ENCODE results near the gene APOL6. TPM values are rescaled to one million over a fixed set of nuclear protein-coding genes. Genes with fewer than 3 reads are reported as not detected.
"Not testable (repeated sequence)": the region's sequence is repeated elsewhere in the genome, so short reads cannot be mapped to it uniquely, and the experiment has no call there.

Gene APOL6
- total RNA-seq, 2 donors from 2014 or later: 6.0 to 7.9 TPM

DNA sequence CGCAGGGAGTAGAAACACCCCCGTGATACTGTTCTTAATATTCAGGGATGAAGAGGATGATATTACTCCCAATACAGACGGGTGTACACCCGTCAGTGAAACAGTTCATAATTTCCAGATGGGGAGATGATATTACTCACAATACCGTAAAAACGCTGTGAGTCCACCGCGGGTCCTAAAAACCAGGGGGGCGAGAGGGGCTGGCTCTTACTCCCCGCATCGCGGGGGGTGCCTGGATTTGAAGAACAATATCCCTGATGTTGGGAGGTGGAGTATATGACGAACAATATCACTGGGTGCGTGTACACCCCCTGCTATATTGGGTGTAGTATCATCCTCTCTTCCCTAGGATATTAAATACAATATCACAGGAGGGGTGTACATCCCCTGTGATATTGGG lies 48.9 kb downstream of the APOL6 start:
- no peaks in the 10 kb centered on the region for H3K36me3 ChIP-seq (replicated peaks in 1 of 2; ENCODE audit: insufficient read depth in 1 of 2, low read depth in 2 of 2)
- 67 to 80% methylated on average over 12 to 14 of the region's 14 CpGs for WGBS, 2 donors
- ATAC-seq: no peak

DNA sequence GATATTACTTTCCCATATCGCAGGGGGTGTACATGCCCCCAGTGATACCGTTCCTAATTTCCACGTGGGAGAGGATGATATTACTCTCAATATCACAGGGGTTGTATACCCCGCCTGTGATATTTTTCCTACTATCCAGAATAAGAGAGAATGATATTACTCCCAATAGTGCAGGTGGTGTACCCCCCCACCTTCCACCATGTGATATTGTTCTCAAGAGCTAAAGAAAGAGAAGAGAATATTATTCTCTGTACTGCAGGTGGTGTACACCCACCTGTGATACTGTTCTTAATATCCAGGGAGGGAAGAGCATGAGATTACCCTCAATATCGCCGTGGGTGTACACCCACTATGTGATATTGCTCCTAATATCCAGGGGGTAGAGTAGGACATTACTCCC lies 51.6 kb downstream of the APOL6 start:
- DNase-seq; H3K9me3 ChIP-seq; H3K4me1 ChIP-seq; H3K4me3 ChIP-seq; H3K36me3 ChIP-seq (replicated peaks in 1 of 2; ENCODE audit: insufficient read depth in 1 of 2, low read depth in 2 of 2); H3K27me3 ChIP-seq; intact Hi-C loops (cut with DNase I); ATAC-seq; H3K27ac ChIP-seq: not testable (repeated sequence)
- 68 to 77% methylated on average over 3 to 5 of the region's 6 CpGs for whole genome bisulfite sequencing, 2 donors

More for the DNA sequence above, 48.9 kb downstream of the APOL6 start:
- no peak overlapping the region for H3K4me3 ChIP-seq
- intact Hi-C loops (cut with DNase I): no loop called here
- no peak overlapping the region for H3K27ac ChIP-seq
- DNase-seq: no peak
- H3K4me1 ChIP-seq: no peaks in the 10 kb centered on the region
- no peaks in the 10 kb centered on the region for H3K27me3 ChIP-seq
- TF ChIP-seq, protein P1, sequence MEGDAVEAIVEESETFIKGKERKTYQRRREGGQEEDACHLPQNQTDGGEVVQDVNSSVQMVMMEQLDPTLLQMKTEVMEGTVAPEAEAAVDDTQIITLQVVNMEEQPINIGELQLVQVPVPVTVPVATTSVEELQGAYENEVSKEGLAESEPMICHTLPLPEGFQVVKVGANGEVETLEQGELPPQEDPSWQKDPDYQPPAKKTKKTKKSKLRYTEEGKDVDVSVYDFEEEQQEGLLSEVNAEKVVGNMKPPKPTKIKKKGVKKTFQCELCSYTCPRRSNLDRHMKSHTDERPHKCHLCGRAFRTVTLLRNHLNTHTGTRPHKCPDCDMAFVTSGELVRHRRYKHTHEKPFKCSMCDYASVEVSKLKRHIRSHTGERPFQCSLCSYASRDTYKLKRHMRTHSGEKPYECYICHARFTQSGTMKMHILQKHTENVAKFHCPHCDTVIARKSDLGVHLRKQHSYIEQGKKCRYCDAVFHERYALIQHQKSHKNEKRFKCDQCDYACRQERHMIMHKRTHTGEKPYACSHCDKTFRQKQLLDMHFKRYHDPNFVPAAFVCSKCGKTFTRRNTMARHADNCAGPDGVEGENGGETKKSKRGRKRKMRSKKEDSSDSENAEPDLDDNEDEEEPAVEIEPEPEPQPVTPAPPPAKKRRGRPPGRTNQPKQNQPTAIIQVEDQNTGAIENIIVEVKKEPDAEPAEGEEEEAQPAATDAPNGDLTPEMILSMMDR (IDR thresholded peaks at IDR 0.05): no peak
- no peak for TF ChIP-seq POLR2A (IDR thresholded peaks at IDR 0.05)
- no peaks in the 10 kb centered on the region for H3K9me3 ChIP-seq

DNA sequence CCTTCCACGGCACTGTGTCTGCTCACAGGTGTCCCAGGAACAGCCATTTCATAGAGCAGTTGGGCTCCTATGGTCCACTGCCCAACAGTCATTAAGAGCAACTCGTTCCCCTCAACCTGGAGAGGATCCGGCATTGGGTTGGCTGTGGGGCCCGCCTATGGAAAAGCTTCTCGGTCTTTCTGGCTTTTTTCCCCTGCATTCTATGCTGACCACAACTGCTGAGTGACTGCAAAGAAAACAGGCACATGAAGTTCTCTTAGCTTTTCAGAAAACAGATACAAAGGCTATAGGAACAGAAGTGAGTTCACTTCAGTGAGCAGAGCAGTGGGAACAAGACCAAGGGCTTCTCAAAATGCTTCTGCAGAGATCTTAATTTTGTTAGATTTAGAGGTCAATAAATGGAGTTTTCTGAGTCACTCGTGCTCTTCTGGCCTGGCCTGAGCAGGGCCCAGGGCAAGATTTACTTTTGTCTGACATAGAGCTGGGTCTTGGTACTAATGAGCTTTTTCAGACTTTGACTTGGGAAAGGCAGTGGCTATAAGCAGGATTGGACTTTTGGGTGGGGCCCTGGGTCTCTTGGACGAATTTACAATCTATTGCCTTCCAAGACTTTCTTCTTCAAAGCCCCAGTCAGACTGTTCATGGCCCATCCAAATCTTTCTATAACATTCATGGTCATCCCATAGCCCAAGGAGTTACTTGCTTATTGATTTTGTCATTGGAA lies 55.8 kb downstream of the APOL6 start:
- ATAC-seq (no peak), DNase-seq (no peak)
- TF ChIP-seq, protein P1 (IDR thresholded peaks at IDR 0.05): no peak
- no peak for TF ChIP-seq POLR2A (IDR thresholded peaks at IDR 0.05)
- H3K27ac ChIP-seq: no peak overlapping the region
- no peak overlapping the region for H3K4me3 ChIP-seq
- H3K36me3 ChIP-seq (replicated peaks in 1 of 2; ENCODE audit: insufficient read depth in 1 of 2, low read depth in 2 of 2): no peaks in the 10 kb centered on the region
- intact Hi-C loops (cut with DNase I): no loop called here
- H3K27me3 ChIP-seq: no peaks in the 10 kb centered on the region
- H3K9me3 ChIP-seq: no peaks in the 10 kb centered on the region
- WGBS, 2 donors: 81 to 83% methylated on average over 7 of the region's 7 CpGs
- no peaks in the 10 kb centered on the region for H3K4me1 ChIP-seq

DNA sequence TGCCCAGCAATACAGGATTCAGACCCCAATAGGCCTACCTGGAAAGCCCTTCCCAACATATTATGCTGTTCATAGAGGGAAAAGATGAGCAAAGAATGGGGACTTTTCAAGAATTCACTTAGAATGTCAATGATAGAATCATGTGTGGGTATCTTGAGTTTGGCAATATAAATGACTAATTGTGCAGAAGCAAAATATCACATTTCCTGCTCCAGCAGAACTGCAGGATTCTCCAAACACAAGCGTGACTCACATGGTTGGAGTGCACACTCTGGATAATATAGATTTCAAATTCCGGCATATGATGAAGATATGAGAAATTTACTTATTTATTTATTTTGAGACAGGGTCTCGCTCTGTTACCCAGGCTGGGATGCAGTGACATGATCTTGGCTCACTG lies 56.9 kb downstream of the APOL6 start:
- Histone ChIP-seq H3K9me3 (no peaks in the 10 kb centered on the region), H3K4me1 (no peaks in the 10 kb centered on the region), H3K36me3 (replicated peaks in 1 of 2; ENCODE audit: insufficient read depth in 1 of 2, low read depth in 2 of 2) (no peaks in the 10 kb centered on the region), H3K27me3 (no peaks in the 10 kb centered on the region), H3K4me3 (no peak overlapping the region), H3K27ac (no peak overlapping the region)
- 88 to 93% methylated on average over 3 of the region's 3 CpGs for WGBS, 2 donors
- intact Hi-C loops (cut with DNase I): no loop called here
- TF ChIP-seq, protein P1 (IDR thresholded peaks at IDR 0.05): no peak
- TF ChIP-seq POLR2A (IDR thresholded peaks at IDR 0.05): no peak
- DNase-seq (no peak), ATAC-seq (no peak)

DNA sequence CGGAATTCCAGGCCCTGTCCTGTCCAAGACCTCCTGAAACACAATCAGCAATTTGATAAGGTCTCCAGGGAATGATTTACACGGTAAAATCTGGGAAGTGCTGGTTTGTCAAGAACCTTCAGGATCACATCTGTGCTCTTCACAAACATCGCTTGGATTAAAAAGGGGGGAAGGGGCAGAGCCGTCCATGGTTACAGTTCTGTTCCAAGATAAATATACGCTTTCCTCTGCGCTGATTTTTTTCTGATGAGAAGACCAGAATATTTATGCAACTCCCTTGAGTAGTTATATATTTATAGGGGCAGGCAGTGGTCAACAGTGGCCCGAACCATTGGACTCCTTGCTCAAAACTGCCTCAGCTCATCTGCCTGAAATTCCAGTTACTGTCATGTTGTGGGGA lies 60.2 kb downstream of the APOL6 start:
- Histone ChIP-seq H3K27ac (no peak overlapping the region), H3K4me3 (no peak overlapping the region), H3K27me3 (no peaks in the 10 kb centered on the region), H3K9me3 (peaks cover 0 to 5% (median 0%) of the 10 kb centered on the region in 3 donors), H3K4me1 (no peaks in the 10 kb centered on the region), H3K36me3 (replicated peaks in 1 of 2; ENCODE audit: insufficient read depth in 1 of 2, low read depth in 2 of 2) (no peaks in the 10 kb centered on the region)
- intact Hi-C loops (cut with DNase I): no loop called here
- 38 to 62% methylated on average over 7 of the region's 7 CpGs for WGBS, 2 donors
- DNase-seq: no peak
- TF ChIP-seq POLR2A (IDR thresholded peaks at IDR 0.05): no peak
- TF ChIP-seq, protein P1 (IDR thresholded peaks at IDR 0.05): no peak
- ATAC-seq: no peak

Data from body of pancreas (tissue), 4 donors.